Activated CD4-positive, alpha-beta memory T cell treated with anti-CD3 and anti-CD28 coated beads, Interleukin-2, amount 10 ng/mL, durations not matched to agents 7 days and 5 days (primary cell): ENCODE results near the gene SART3. TPM values are rescaled to one million over a fixed set of nuclear protein-coding genes. Genes with fewer than 3 reads are reported as not detected.
A peak's percentile ranks its signal among the peaks of the same experiment; 100 is the strongest.

Source experiments
- CTCF ChIA-PET: fragments of 350-600 bp; sonication (Branson Sonifier 250); formaldehyde crosslinking; loops from one replicate; lab custom pipeline; 2021; ENCODE audit warnings: antibody characterized with exemption, inconsistent platforms; lab: Charles Lee
- POLR2A ChIA-PET: fragments of 350-600 bp; sonication (Branson Sonifier 250); formaldehyde crosslinking; loops from one replicate; lab custom pipeline; 2021; ENCODE audit warnings: antibody characterized with exemption; lab: Charles Lee
- DNase-seq: peaks from one replicate; pipeline ENCODE4 v3.0.0-alpha.2; 2020
- H3K27ac Mint-ChIP-seq: one replicate; pipeline ENCODE4 v1.8.0; 2021; ENCODE audit warnings: mild to moderate bottlenecking, mixed read lengths
- H3K27me3 Mint-ChIP-seq: one replicate; pipeline ENCODE4 v1.8.0; 2021; ENCODE audit warnings: mixed read lengths
- H3K36me3 Mint-ChIP-seq: one replicate; pipeline ENCODE4 v1.8.0; 2021; ENCODE audit warnings: low read depth, mixed read lengths
- H3K4me1 Mint-ChIP-seq: one replicate; pipeline ENCODE4 v1.8.0; 2021; ENCODE audit warnings: mixed read lengths
- H3K4me3 Mint-ChIP-seq: one replicate; pipeline ENCODE4 v1.8.0; 2021; ENCODE audit warnings: mild to moderate bottlenecking, mixed read lengths
- H3K9me3 Mint-ChIP-seq: one replicate; pipeline ENCODE4 v1.8.0; 2021; ENCODE audit warnings: mixed read lengths
- total RNA-seq, 2 experiments: library from RNA; stranded (reverse); gene quantifications; one replicate each; pipeline ENCODE4 v1.2.3, GENCODE V29; 2021

SART3 gene
- total RNA-seq, 2 experiments from 2014 or later, result 68.9 to 70.3 TPM

DNA sequence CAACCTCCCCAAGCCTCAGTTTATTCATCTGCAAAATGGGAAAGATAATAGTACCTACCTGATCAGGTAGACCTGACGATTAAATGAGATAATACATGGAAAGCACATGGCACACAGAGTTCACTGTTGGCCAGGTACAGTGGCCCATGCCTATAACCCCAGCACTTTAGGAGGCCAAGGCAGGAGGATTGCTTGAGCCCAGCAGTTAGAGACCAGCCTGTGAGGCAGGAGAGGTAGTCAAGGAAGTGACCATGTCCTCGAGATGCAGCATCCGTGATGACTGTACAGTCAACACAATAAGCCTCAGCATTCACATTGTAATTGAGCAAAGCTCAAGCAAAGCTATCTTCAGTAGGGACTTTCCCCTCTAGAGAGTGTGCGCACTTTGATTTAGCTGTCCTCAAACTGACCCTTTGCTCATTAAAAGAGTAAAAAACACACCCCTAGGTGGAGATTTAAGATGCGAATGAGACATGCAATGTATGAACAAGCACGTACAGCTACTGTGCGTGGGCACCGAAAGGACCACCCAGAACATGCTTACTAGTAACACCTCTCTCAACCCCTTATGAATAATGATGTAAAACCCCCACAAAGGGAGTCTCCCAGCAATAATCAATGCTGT is 11.3 kb upstream of the SART3 start:
- H3K9me3 Mint-ChIP-seq, result no peaks in the 10 kb centered on the region
- CTCF ChIA-PET, result interaction anchor here (1.2 to 7.3 kb wide), 4 partner anchors 12 to 95 kb away, joined by 3 to 86 read pairs (median 4); partner anchors contain the start of gene SART3
- H3K36me3 Mint-ChIP-seq, result peaks cover 23% of the 10 kb centered on the region
- H3K27ac Mint-ChIP-seq, result no peak overlapping the region
- POLR2A ChIA-PET, result interaction anchor here (1.4 to 15.5 kb wide), 4 partner anchors 11 to 60 kb away, joined by 3 to 385 read pairs (median 4); partner anchors contain the start of genes SART3 and SELPLG
- H3K4me3 Mint-ChIP-seq, result no peak overlapping the region
- H3K4me1 Mint-ChIP-seq, result peaks cover 71% of the 10 kb centered on the region
- peaks cover 3% of the 10 kb centered on the region for H3K27me3 Mint-ChIP-seq
- DNase-seq, result no peak

DNA sequence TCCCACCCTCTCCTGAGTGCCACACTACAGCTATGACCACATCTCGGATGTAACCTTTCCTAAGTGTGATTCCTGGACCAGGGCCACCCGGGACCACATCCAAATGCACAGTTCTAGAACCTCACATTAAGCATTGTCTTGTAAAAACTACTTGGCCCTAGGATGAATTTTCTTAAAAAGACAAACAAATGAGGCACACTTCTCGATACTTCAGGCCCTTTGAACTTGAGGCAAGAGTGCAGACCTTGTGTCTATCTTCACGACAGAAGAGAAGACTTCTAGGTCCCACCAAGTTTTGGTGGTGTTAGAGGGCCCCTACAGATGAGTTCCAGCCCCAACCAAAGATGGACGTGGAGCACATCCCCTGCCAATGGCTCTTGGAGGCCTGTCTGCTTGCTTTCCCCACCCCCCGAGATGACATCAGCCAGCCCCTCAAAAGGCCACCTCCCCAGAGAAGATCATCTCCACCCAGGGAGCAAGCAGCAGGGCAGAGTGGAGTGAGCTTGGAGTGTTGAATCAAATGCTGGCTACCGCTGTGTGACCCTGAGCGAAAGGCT is 10.7 kb upstream of the SART3 start:
- DNase-seq, result no peak
- ChIA-PET CTCF (interaction anchor here (1.5 to 7.3 kb wide), 4 partner anchors 46 to 95 kb away, joined by 3 to 86 read pairs (median 5); no protein-coding TSS in a partner anchor), POLR2A (interaction anchor here (1.4 to 15.5 kb wide), 4 partner anchors 9 to 61 kb away, joined by 3 to 385 read pairs (median 17); partner anchors contain the start of genes ISCU and SELPLG)
- Mint-ChIP-seq H3K27me3 (peaks cover 3% of the 10 kb centered on the region), H3K27ac (no peak overlapping the region), H3K9me3 (no peaks in the 10 kb centered on the region), H3K36me3 (peaks cover 28% of the 10 kb centered on the region), H3K4me1 (peaks cover 76% of the 10 kb centered on the region), H3K4me3 (no peak overlapping the region)

DNA sequence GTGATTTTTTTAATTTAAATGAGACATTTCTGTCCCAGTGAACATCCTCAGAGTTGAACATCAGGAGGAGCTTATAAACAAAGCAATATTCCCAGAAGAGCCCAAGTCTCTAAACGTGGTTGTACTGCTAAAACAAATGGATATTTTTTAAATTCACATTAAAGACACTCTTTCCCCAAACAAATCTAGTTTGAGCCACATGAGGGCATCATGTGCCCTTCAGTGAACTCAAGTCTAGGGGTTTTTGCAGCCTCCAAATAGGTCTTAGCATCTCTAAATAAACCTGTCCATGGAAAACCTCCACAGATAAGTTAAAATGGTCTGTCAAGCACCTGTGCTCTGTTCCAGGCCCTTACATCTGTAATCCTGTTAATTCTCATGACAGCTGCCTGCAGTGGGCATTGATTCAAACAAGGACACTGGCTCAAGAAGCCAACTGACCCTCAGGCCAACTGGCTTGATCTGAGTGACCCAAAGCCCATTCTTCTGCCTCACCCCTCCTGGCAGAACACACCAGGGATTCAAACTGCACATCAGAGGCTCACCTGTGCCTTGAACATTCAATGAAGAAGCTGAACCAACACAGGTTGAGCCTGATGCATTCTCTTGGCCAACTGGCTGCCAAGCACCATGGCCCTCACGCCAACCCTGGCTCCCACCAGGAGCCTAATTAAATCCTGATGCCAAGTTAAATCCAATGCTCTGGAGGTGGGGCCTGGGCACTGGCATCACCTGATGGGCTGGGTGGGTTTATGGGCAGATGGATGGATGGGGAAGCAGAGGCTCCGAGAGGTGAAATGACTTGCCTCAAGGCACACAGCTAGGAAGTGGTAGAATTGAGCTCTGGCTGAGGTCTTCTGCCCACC is 10.0 kb upstream of the SART3 start:
- no peak for DNase-seq
- Mint-ChIP-seq H3K4me1 (peaks cover 79% of the 10 kb centered on the region), H3K4me3 (no peak overlapping the region), H3K27me3 (peaks cover 3% of the 10 kb centered on the region), H3K9me3 (no peaks in the 10 kb centered on the region), H3K27ac (peak overlapping the region; percentile 7), H3K36me3 (peaks cover 34% of the 10 kb centered on the region)
- ChIA-PET CTCF (interaction anchor here (0.6 to 7.3 kb wide), 5 partner anchors 47 to 234 kb away, joined by 3 to 86 read pairs (median 3); no protein-coding TSS in a partner anchor), POLR2A (interaction anchor here (1.1 to 15.5 kb wide), 6 partner anchors 9 to 61 kb away, joined by 3 to 385 read pairs (median 4); partner anchors contain the start of genes ISCU, SART3 and SELPLG)

DNA sequence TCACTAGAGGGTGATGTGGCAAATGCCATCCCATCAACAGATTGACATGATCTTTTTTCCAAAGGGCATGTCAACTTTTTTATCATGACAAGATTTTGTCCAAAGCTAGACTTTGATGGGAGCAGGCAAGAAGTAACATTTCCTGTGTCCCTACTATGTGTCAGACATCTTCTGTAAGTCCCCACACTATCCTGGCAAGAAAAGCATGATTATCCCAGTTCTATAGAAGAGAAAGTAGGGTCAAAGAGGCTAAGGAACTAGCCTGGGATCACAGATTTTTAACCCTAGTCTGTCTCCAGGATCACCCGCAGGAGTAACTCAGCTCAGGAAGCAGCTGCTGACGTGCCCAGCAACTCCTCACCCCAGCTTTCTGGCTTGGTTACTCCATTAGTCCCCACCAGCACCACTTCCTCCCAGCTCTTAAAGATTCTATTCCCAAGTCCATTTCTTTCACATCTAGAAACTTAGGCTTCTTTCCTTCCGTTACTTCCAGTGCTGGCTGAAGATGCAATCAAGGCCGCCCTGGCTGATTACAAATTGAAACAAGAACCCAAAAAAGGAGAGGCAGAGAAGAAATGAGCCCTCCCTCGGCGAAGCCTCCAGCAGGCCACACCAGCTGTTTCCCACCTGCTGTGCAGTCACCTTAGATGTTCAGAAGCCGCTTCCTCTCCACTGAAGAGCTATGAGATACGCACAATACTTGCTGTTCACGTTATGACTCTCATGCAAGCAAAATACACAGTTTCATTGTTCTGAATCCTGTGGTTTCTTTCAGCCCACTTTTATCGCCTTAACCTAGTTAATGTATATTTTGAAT is 7.6 kb upstream of the SART3 start:
- Mint-ChIP-seq H3K27me3 (no peaks in the 10 kb centered on the region), H3K4me1 (peaks cover 78% of the 10 kb centered on the region), H3K4me3 (peak overlapping the region; percentile 53), H3K9me3 (no peaks in the 10 kb centered on the region), H3K27ac (peak overlapping the region; percentile 96), H3K36me3 (peaks cover 53% of the 10 kb centered on the region)
- peak; percentile 76 for DNase-seq
- ChIA-PET POLR2A (interaction anchor here (0.5 to 15.5 kb wide), 8 partner anchors 8 to 289 kb away, joined by 3 to 385 read pairs (median 4); partner anchors contain the start of genes SELPLG and SSH1), CTCF (interaction anchor here (0.6 to 7.3 kb wide), 10 partner anchors 8 to 525 kb away, joined by 3 to 86 read pairs (median 3); partner anchors contain the start of gene ALKBH2)

GRCh38 chr12:108567406-108568337 is 6.7 kb upstream of the SART3 start:
- H3K27ac Mint-ChIP-seq, result peak overlapping the region; percentile 96
- H3K4me3 Mint-ChIP-seq, result no peak overlapping the region
- peaks cover 53% of the 10 kb centered on the region for H3K36me3 Mint-ChIP-seq
- H3K27me3 Mint-ChIP-seq, result no peaks in the 10 kb centered on the region
- ChIA-PET CTCF (interaction anchor here (0.9 to 7.3 kb wide), 5 partner anchors 50 to 383 kb away, joined by 3 to 86 read pairs (median 8); partner anchors contain the start of gene SELPLG), POLR2A (interaction anchor here (0.7 to 15.5 kb wide), 8 partner anchors 9 to 270 kb away, joined by 3 to 385 read pairs (median 5); partner anchors contain the start of gene SELPLG)
- peaks cover 75% of the 10 kb centered on the region for H3K4me1 Mint-ChIP-seq
- H3K9me3 Mint-ChIP-seq, result no peaks in the 10 kb centered on the region
- no peak for DNase-seq

DNA sequence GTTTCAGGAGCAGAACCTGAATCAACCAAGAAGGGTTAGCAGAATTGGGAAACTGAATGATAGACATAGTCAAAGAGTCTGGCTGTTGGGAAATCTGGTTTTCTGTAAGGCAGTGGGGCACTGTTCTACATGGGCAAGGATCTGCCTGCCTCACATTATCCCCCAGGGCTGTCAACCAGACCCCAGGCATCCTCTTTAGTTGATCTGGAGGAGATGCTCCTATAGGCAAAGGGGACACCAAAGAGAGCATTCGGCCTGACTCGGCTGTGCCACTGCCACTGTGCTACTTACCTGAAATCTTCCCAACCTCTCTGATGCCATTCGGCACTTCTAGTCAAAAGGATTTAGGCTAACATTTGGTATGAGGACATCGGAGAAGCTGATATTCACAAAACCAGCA is 5.5 kb upstream of the SART3 start:
- peaks cover 68% of the 10 kb centered on the region for H3K4me1 Mint-ChIP-seq
- no peaks in the 10 kb centered on the region for H3K9me3 Mint-ChIP-seq
- ChIA-PET POLR2A (interaction anchor here (0.7 to 15.5 kb wide), 3 partner anchors 52 to 272 kb away, joined by 3 to 385 read pairs (median 41); partner anchors contain the start of gene SELPLG), CTCF (interaction anchor here (1.0 to 3.9 kb wide), 6 partner anchors 51 to 291 kb away, joined by 3 to 34 read pairs (median 6); partner anchors contain the start of genes SELPLG and SSH1)
- H3K27ac Mint-ChIP-seq, result peak overlapping the region; percentile 37
- peaks cover 53% of the 10 kb centered on the region for H3K36me3 Mint-ChIP-seq
- DNase-seq, result no peak
- H3K27me3 Mint-ChIP-seq, result no peaks in the 10 kb centered on the region
- no peak overlapping the region for H3K4me3 Mint-ChIP-seq

GRCh38 chr12:108565976-108566375 is 5.0 kb upstream of the SART3 start:
- Mint-ChIP-seq H3K9me3 (no peaks in the 10 kb centered on the region), H3K36me3 (peaks cover 53% of the 10 kb centered on the region), H3K4me3 (no peak overlapping the region), H3K27me3 (no peaks in the 10 kb centered on the region), H3K27ac (peak overlapping the region; percentile 37), H3K4me1 (peaks cover 68% of the 10 kb centered on the region)
- DNase-seq, result peak; percentile 50
- POLR2A ChIA-PET, result interaction anchor here (4.7 to 15.5 kb wide), 2 partner anchors 52 to 66 kb away, joined by 41 to 385 read pairs; partner anchors contain the start of gene SELPLG
- CTCF ChIA-PET, result interaction anchor here (1.0 to 3.9 kb wide), 7 partner anchors 52 to 291 kb away, joined by 3 to 34 read pairs (median 8); partner anchors contain the start of genes SELPLG and SSH1

DNA sequence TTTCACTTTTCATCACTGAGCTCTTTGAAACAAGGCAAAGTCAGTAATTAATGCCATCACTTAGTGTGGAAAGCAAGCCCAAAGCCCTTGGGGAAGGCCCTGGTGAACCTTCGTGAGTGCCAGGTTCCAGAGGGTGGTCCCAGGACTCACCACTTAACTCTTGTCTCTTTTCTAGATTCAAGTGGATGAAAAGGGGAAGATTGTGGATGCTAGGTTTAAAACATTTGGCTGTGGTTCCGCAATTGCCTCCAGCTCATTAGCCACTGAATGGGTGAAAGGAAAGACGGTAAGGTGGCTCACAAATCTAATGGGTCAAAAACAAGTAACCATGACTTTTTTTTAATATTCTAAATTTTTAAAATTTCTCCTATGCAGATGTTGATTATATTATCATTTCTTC is 4.2 kb upstream of the SART3 start:
- CTCF ChIA-PET, result interaction anchor here (0.5 to 3.4 kb wide), 8 partner anchors 53 to 389 kb away, joined by 3 to 34 read pairs (median 9); partner anchors contain the start of gene SSH1
- peaks cover 51% of the 10 kb centered on the region for H3K36me3 Mint-ChIP-seq
- H3K9me3 Mint-ChIP-seq, result no peaks in the 10 kb centered on the region
- H3K4me1 Mint-ChIP-seq, result peaks cover 64% of the 10 kb centered on the region
- no peak for DNase-seq
- no peak overlapping the region for H3K27ac Mint-ChIP-seq
- H3K27me3 Mint-ChIP-seq, result no peaks in the 10 kb centered on the region
- POLR2A ChIA-PET, result interaction anchor here (0.7 to 15.5 kb wide), 3 partner anchors 53 to 99 kb away, joined by 3 to 385 read pairs (median 41); partner anchors contain the start of gene SELPLG
- no peak overlapping the region for H3K4me3 Mint-ChIP-seq

- H3K4me3 Mint-ChIP-seq, result no peak overlapping the region
- no peak for DNase-seq
- POLR2A ChIA-PET, result interaction anchor here (0.7 to 15.5 kb wide), 3 partner anchors 53 to 99 kb away, joined by 3 to 385 read pairs (median 41); partner anchors contain the start of gene SELPLG
- H3K36me3 Mint-ChIP-seq, result peaks cover 55% of the 10 kb centered on the region
- no peak overlapping the region for H3K27ac Mint-ChIP-seq
- no peaks in the 10 kb centered on the region for H3K27me3 Mint-ChIP-seq
- H3K4me1 Mint-ChIP-seq, result peaks cover 67% of the 10 kb centered on the region
- CTCF ChIA-PET, result interaction anchor here (0.5 to 3.4 kb wide), 10 partner anchors 53 to 1866 kb away, joined by 3 to 34 read pairs (median 6); no protein-coding TSS in a partner anchor
- no peaks in the 10 kb centered on the region for H3K9me3 Mint-ChIP-seq
These were observed 3.8 kb upstream of the SART3 start for GRCh38 chr12:108564724-108565123.

DNA sequence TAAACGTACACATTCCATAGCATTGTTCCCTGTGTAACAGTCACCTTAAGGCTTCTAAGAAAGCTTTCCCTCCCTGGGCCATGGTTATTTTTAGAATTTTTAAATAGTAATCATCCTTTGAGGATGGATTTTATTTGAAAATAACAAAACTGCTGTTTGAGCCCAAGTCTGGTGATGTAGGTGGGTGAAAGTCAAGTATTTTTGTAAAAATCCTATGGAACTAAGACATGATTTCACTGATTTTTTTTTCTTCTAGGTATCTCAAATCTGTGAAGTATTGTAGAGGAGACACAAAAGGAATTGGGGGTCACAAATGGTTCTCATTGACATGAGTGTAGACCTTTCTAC is 2.8 kb upstream of the SART3 start:
- CTCF ChIA-PET, result interaction anchor here (0.6 to 3.4 kb wide), 10 partner anchors 54 to 523 kb away, joined by 3 to 34 read pairs (median 6); no protein-coding TSS in a partner anchor
- Mint-ChIP-seq H3K9me3 (no peaks in the 10 kb centered on the region), H3K27me3 (no peaks in the 10 kb centered on the region), H3K4me3 (peak overlapping the region; percentile 100), H3K27ac (peak overlapping the region; percentile 90), H3K4me1 (peaks cover 66% of the 10 kb centered on the region), H3K36me3 (peaks cover 56% of the 10 kb centered on the region)
- POLR2A ChIA-PET, result interaction anchor here (0.6 to 15.5 kb wide), 4 partner anchors 54 to 90 kb away, joined by 3 to 385 read pairs (median 22); partner anchors contain the start of gene SELPLG
- DNase-seq, result no peak
